A549 (cell line): ENCODE results near the gene SLC7A6OS.

Source experiments
- CTCF ChIP-seq: fragments of >200 bp; sonication (Bioruptor Twin); formaldehyde crosslinking; IDR thresholded peaks from 3 replicates; pipeline ENCODE4 v1.5.1; 2016
- MAX ChIP-seq: IDR thresholded peaks from 2 replicates; pipeline ENCODE4 v1.6.1; 2012
- MAZ ChIP-seq: fragments of 150-350 bp; IDR thresholded peaks from 2 replicates; pipeline ENCODE4 v1.6.1; 2014; ENCODE audit warnings: antibody characterized with exemption, low read depth, low read length, borderline replicate concordance

- peak; percentile 70 for TF ChIP-seq MAX
- peak; percentile 81 for TF ChIP-seq CTCF
- no peak for TF ChIP-seq MAZ
These were observed 46.3 kb downstream of the SLC7A6OS start, which contains the start of gene SLC7A6 for GRCh38 chr16:68264128-68265077.
